Measurements from ENCODE around the gene TIAM2. TPM values are rescaled to one million over a fixed set of nuclear protein-coding genes. Genes with fewer than 3 reads are reported as not detected.

Gene TIAM2
- total and polyA plus RNA-seq, 2 donors (not counting 3 experiments of a cell fraction or from before 2014, with no cell fraction given) = 9.6 to 18.5 TPM

DNA sequence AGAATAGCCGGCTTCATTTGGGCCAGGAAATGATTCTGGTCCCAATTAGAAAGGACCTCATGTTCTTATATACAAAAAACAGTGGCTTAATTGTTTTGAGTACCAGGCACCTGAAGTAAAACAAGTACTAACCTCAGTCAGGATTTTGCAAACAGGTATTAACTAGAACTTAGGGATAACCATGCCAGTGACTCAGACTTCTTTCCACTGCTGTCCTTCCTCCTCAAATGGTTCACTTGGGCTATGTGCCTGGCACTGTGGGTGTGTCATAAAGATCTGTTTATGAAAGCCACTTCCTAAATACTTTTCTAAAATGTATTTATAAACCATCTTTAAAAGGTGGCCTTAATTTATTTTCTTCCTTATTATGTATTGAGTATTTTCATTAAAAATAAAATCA, 279.4 kb downstream of the TIAM2 start:
- TF ChIP-seq FOS (IDR thresholded peaks at IDR 0.05; ENCODE audit: borderline replicate concordance, insufficient read depth, low read length) (peak; percentile 30), EZH2 (IDR thresholded peaks at IDR 0.05; ENCODE audit: borderline replicate concordance, low read depth, low read length, severe bottlenecking) (no peak), GATA2 (IDR thresholded peaks at IDR 0.05; ENCODE audit: insufficient read depth, insufficient read length, low read depth, low read length) (no peak)
- TF ChIP-seq, protein P1, sequence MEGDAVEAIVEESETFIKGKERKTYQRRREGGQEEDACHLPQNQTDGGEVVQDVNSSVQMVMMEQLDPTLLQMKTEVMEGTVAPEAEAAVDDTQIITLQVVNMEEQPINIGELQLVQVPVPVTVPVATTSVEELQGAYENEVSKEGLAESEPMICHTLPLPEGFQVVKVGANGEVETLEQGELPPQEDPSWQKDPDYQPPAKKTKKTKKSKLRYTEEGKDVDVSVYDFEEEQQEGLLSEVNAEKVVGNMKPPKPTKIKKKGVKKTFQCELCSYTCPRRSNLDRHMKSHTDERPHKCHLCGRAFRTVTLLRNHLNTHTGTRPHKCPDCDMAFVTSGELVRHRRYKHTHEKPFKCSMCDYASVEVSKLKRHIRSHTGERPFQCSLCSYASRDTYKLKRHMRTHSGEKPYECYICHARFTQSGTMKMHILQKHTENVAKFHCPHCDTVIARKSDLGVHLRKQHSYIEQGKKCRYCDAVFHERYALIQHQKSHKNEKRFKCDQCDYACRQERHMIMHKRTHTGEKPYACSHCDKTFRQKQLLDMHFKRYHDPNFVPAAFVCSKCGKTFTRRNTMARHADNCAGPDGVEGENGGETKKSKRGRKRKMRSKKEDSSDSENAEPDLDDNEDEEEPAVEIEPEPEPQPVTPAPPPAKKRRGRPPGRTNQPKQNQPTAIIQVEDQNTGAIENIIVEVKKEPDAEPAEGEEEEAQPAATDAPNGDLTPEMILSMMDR (IDR thresholded peaks at IDR 0.05; ENCODE audit: extremely low read depth in 1 of 2, insufficient read depth in 1 of 2, low read depth in 1 of 2, low read length in 2 of 2) = no peak
- no peaks in the 10 kb centered on the region for H4K20me1 ChIP-seq (replicated peaks; ENCODE audit: control insufficient read depth, extremely low read depth, insufficient read depth, low read length)
- no peaks in the 10 kb centered on the region for H3K9me1 ChIP-seq (replicated peaks; ENCODE audit: control insufficient read depth, extremely low read depth, insufficient read depth, low read length)
- H3K4me1 ChIP-seq (ENCODE audit: control insufficient read depth, extremely low read depth, insufficient read depth, low read length) = peaks cover 41% of the 10 kb centered on the region
- dilution Hi-C loops (cut with MboI; ENCODE audit: extremely low pct_ligation_motif_present, low sequenced_read_pairs) = no loop called here
- no peak overlapping the region for H2AFZ ChIP-seq (ENCODE audit: low read depth, low read length)
- no peaks in the 10 kb centered on the region for H3K27me3 ChIP-seq (ENCODE audit: control insufficient read depth in 2 of 2, insufficient read depth in 2 of 2, low read length in 2 of 2)
- H3K9me3 ChIP-seq (replicated peaks; ENCODE audit: control insufficient read depth, insufficient read depth, low read length) = no peaks in the 10 kb centered on the region
- intact Hi-C loops (cut with micrococcal nuclease) = no loop called here
- FAIRE-seq (no peak), DNase-seq (ENCODE audit: low read depth, low spot score) (peak; percentile 24)
- H3K27ac ChIP-seq (ENCODE audit: insufficient read depth, low read depth, low read length) = peak overlapping the region; percentile 97
- H3K4me3 ChIP-seq (replicated peaks in 1 of 3; ENCODE audit: insufficient read depth in 1 of 3, low read depth in 1 of 3, low read length in 3 of 3) = no peak overlapping the region
- peaks cover 23% of the 10 kb centered on the region for H3K79me2 ChIP-seq (ENCODE audit: control insufficient read depth, insufficient read depth, low read length)
- H3K36me3 ChIP-seq (ENCODE audit: control insufficient read depth in 2 of 2, extremely low read depth in 1 of 2, insufficient read depth in 2 of 2, low read length in 2 of 2) = peaks cover 0 to 6% of the 10 kb centered on the region in 2 experiments
- POLR2A ChIA-PET = no interaction called here
- CTCF ChIA-PET = no interaction called here
- H3K9ac ChIP-seq (replicated peaks; ENCODE audit: extremely low read depth, insufficient read depth, low read length) = peak overlapping the region; percentile 81
- peak overlapping the region; percentile 58 for H3K4me2 ChIP-seq (ENCODE audit: insufficient read depth, low read length)
- BruUV-seq (replicated peaks) = no TSS peak

All from endothelial cell of umbilical vein (primary cell).